A549 (cell line): ENCODE data around the gene CALR3. TPM values are rescaled to one million over a fixed set of nuclear protein-coding genes. Genes with fewer than 3 reads are reported as not detected.

ENCODE experiments used
- ATAC-seq, 2 experiments: fragments of 200-7000 bp in 1 of 2; fragments of >200 bp in 1 of 2; cut with Nextera tagmentation in 1 of 2; cut with Tn5 transposase in 1 of 2; 3 replicates each; pipeline versions ENCODE4 v1.8.0 to v1.9.1; 2018 to 2020; ENCODE audit warnings: mild to moderate bottlenecking in 1 of 2, moderate library complexity in 1 of 2
- CTCF ChIA-PET: fragments of 300-600 bp; sonication (Branson Sonifier 250); formaldehyde crosslinking; extraction: SDS; loops from one replicate; lab custom pipeline; 2021; ENCODE audit warnings: antibody characterized with exemption, inconsistent platforms; lab: Yijun Ruan, JAX
- POLR2A ChIA-PET: fragments of 350-600 bp; formaldehyde crosslinking; extraction: SDS; loops from one replicate; lab custom pipeline; 2021; ENCODE audit warnings: antibody characterized with exemption, inconsistent platforms; lab: Yijun Ruan, JAX
- DNase-seq, 2 experiments: peaks; one replicate each; pipeline versions ENCODE4 v3.0.0 to v3.0.0-alpha.2; 2011 to 2016; ENCODE audit warnings: low read depth in 1 of 2, low spot score in 1 of 2
- FAIRE-seq: peaks from 2 replicates; lab custom pipeline; 2011; peaks lifted over from hg19 to GRCh38; lab: Jason Lieb, UNC
- H3K27ac ChIP-seq, 2 experiments: fragments of >200 bp; sonication (Bioruptor Twin); formaldehyde crosslinking; 3 replicates each; pipeline ENCODE4 v1.5.1; 2016 to 2017
- H3K4me1 ChIP-seq: fragments of >200 bp; sonication (Bioruptor Twin); formaldehyde crosslinking; 3 replicates; pipeline ENCODE4 v1.6.1; 2016
- H3K4me2 ChIP-seq: fragments of >200 bp; sonication (Bioruptor Twin); formaldehyde crosslinking; 3 replicates; pipeline ENCODE4 v1.6.1; 2016
- H3K4me3 ChIP-seq: fragments of >200 bp; sonication (Bioruptor Twin); formaldehyde crosslinking; 3 replicates; pipeline ENCODE4 v1.5.1; 2016
- H3K9me3 ChIP-seq: fragments of >200 bp; sonication (Bioruptor Twin); formaldehyde crosslinking; 3 replicates; pipeline ENCODE4 v1.6.1; 2016
- BCL3 ChIP-seq: fragments of >200 bp; sonication (Bioruptor Twin); formaldehyde crosslinking; IDR thresholded peaks from 3 replicates; pipeline ENCODE4 v1.6.1; 2016
- CTCF ChIP-seq: fragments of >200 bp; sonication (Bioruptor Twin); formaldehyde crosslinking; IDR thresholded peaks from 3 replicates; pipeline ENCODE4 v1.5.1; 2016
- EHF ChIP-seq: fragments of 250-450 bp; sonication (Bioruptor Pico); IDR thresholded peaks from 2 replicates; pipeline ENCODE4 v1.5.0; 2020; ENCODE audit warnings: mild to moderate bottlenecking
- EP300 ChIP-seq, 2 experiments: fragments of >200 bp; sonication (Bioruptor Twin); formaldehyde crosslinking; IDR thresholded peaks; 2 replicates in 1 of 2; 3 replicates in 1 of 2; pipeline ENCODE4 v1.6.1; 2016 to 2017
- FOSB ChIP-seq: fragments of 250-450 bp; sonication (Bioruptor Pico); IDR thresholded peaks from 2 replicates; pipeline ENCODE4 v1.5.0; 2020; ENCODE audit warnings: mild to moderate bottlenecking, moderate library complexity
- GATA3 ChIP-seq: IDR thresholded peaks from 2 replicates; pipeline ENCODE4 v1.6.1; 2012; ENCODE audit warnings: borderline replicate concordance
- HES2 ChIP-seq: fragments of >200 bp; sonication (Bioruptor Twin); formaldehyde crosslinking; IDR thresholded peaks from 2 replicates; pipeline ENCODE4 v1.6.1; 2016
- HMGXB4 ChIP-seq: fragments of 250-450 bp; sonication (Bioruptor Pico); IDR thresholded peaks from 2 replicates; pipeline ENCODE4 v1.5.0; 2021; ENCODE audit warnings: mild to moderate bottlenecking, moderate library complexity, borderline replicate concordance
- HOXB13 ChIP-seq: fragments of 250-450 bp; sonication (Bioruptor Pico); IDR thresholded peaks from 2 replicates; pipeline ENCODE4 v1.5.0; 2020; ENCODE audit warnings: low read depth, mild to moderate bottlenecking, moderate library complexity
- JUN ChIP-seq, 2 experiments: fragments of >200 bp; sonication (Bioruptor Twin); formaldehyde crosslinking; IDR thresholded peaks; 2 replicates in 1 of 2; 3 replicates in 1 of 2; pipeline ENCODE4 v1.6.1; 2016 to 2017
- MAFK ChIP-seq: fragments of 450-650 bp; IDR thresholded peaks from 2 replicates; pipeline ENCODE4 v1.6.1; 2014; ENCODE audit not compliant: partially characterized antibody
- MAZ ChIP-seq: fragments of 150-350 bp; IDR thresholded peaks from 2 replicates; pipeline ENCODE4 v1.6.1; 2014; ENCODE audit warnings: antibody characterized with exemption, low read depth, low read length, borderline replicate concordance
- NFE2L2 ChIP-seq: fragments of 150-350 bp; conservative IDR thresholded peaks from 2 replicates; pipeline ENCODE4 v1.6.1; 2014; ENCODE audit warnings: low read length
- PBX3 ChIP-seq: IDR thresholded peaks from 2 replicates; pipeline ENCODE4 v1.6.1; 2012
- RAD21 ChIP-seq, 2 experiments: fragments of >200 bp in 1 of 2; sonication (Bioruptor Twin) in 1 of 2; formaldehyde crosslinking in 1 of 2; IDR thresholded peaks in 1 of 2; conservative IDR thresholded peaks in 1 of 2; 2 replicates in 1 of 2; 3 replicates in 1 of 2; pipeline ENCODE4 v1.6.1; 2012 to 2018; ENCODE audit warnings: inconsistent platforms in 1 of 2
- RFX5 ChIP-seq: fragments of 450-650 bp; IDR thresholded peaks from 2 replicates; pipeline ENCODE4 v1.7.1; 2014; ENCODE audit warnings: antibody characterized with exemption, mild to moderate bottlenecking, moderate library complexity
- USF2 ChIP-seq: fragments of 450-650 bp; IDR thresholded peaks from 2 replicates; pipeline ENCODE4 v1.6.1; 2014; ENCODE audit warnings: antibody characterized with exemption
- ZFP36 ChIP-seq: fragments of 450-650 bp; IDR thresholded peaks from 2 replicates; pipeline ENCODE4 v1.6.1; 2014; ENCODE audit warnings: borderline replicate concordance; ENCODE audit not compliant: partially characterized antibody
- whole genome bisulfite sequencing: methylation state at CpG from one replicate; pipeline ENCODE4 v1.1.6; 2017; ENCODE audit errors: missing lambda C conversion rate; 5-methylcytosine and 5-hydroxymethylcytosine counted together
- polyA plus RNA-seq, 4 experiments: library from polyadenylated mRNA; depleted of rRNA in 3 of 4; stranded (reverse); fragments of >200 nt; fragmentation: RNase III in 1 of 4; extraction: RNeasy Plus Mini Kit Qiagen cat#74134 plus additional on column Dnase treatment in 1 of 4; gene quantifications; 2 replicates in 3 of 4; 3 replicates in 1 of 4; pipeline ENCODE4 v1.2.3, GENCODE V29; 2011 to 2017

The CALR3 gene
- polyA plus RNA-seq, 2 of the 4 experiments (the other 2 are of a cell fraction) = 0.10 TPM; not detected in 1

GRCh38 chr19:16518483-16519229 is 22.7 kb upstream of the CALR3 start:
- CTCF ChIA-PET = interaction anchor here (2.2 kb wide), 1 partner anchor 9 kb away, joined by 13 read pairs; no protein-coding TSS in a partner anchor
- FAIRE-seq (no peak), ATAC-seq (0 out of 6 replicates have a peak, but pooled peaks of 1 of the 2 experiments have one; percentile 12)
- 94% methylated on average over 32 of the region's 33 CpGs for WGBS
- Histone ChIP-seq H3K27ac (no peak overlapping the region), H3K4me3 (no peak overlapping the region)
- POLR2A ChIA-PET = no interaction called here
- no peak for TF ChIP-seq FOSB
- no peak for TF ChIP-seq ZFP36
- TF ChIP-seq HES2 = no peak
- TF ChIP-seq PBX3 = no peak
- no peak for TF ChIP-seq USF2
- TF ChIP-seq, all 56 proteins: peak for 0
- Histone ChIP-seq H3K4me1 (no peaks in the 10 kb centered on the region), H3K4me2 (no peak overlapping the region), H3K9me3 (no peaks in the 10 kb centered on the region)
- no peak for DNase-seq

- no peak overlapping the region for H3K4me3 ChIP-seq
- WGBS = 83% methylated on average over 12 of the region's 14 CpGs
- ATAC-seq (no peak), FAIRE-seq (no peak), DNase-seq (no peak)
- no peak for TF ChIP-seq MAFK
- no peak for TF ChIP-seq EP300 (IDR thresholded peaks at IDR 0.05)
- TF ChIP-seq GATA3 = no peak
- TF ChIP-seq CTCF = no peak
- TF ChIP-seq EHF (CRISPR knock-in tag) = no peak
- TF ChIP-seq BCL3 = no peak
- no peak for TF ChIP-seq NFE2L2
- no peak for TF ChIP-seq RAD21 (conservative IDR thresholded peaks at IDR 0.05 in 1 of 2, IDR thresholded peaks at IDR 0.05 in 1 of 2)
- POLR2A ChIA-PET = no interaction called here
- no peak overlapping the region for H3K27ac ChIP-seq
- H3K4me2 ChIP-seq = no peak overlapping the region
- H3K4me1 ChIP-seq = no peaks in the 10 kb centered on the region
- CTCF ChIA-PET = interaction anchor here (0.6 to 2.2 kb wide), 4 partner anchors 9 to 87 kb away, joined by 3 to 13 read pairs (median 4); no protein-coding TSS in a partner anchor
- H3K9me3 ChIP-seq = no peaks in the 10 kb centered on the region
Measured at GRCh38 chr19:16518061-16518460, 22.1 kb upstream of the CALR3 start.

GRCh38 chr19:16516923-16517610 is 21.1 kb upstream of the CALR3 start:
- H3K9me3 ChIP-seq = no peaks in the 10 kb centered on the region
- FAIRE-seq = no peak
- TF ChIP-seq CTCF = no peak
- TF ChIP-seq HMGXB4 (CRISPR knock-in tag) = no peak
- TF ChIP-seq NFE2L2 = no peak
- no peak for TF ChIP-seq RFX5
- no peak for TF ChIP-seq ZFP36
- no peak for TF ChIP-seq EP300 (IDR thresholded peaks at IDR 0.05)
- no peak for TF ChIP-seq HOXB13 (CRISPR knock-in tag)
- no peak for TF ChIP-seq MAZ
- TF ChIP-seq JUN (IDR thresholded peaks at IDR 0.05) = no peak
- TF ChIP-seq, all 56 proteins: peak for 0
- Histone ChIP-seq H3K4me2 (no peak overlapping the region), H3K4me1 (no peaks in the 10 kb centered on the region), H3K27ac (no peak overlapping the region), H3K4me3 (no peak overlapping the region)
- POLR2A ChIA-PET = interaction anchor here (0.7 kb wide), 1 partner anchor 423 kb away, joined by 3 read pairs; no protein-coding TSS in a partner anchor
- no peak for DNase-seq
- peak; percentile 5 to 12; a peak in 4 of 6 replicates for ATAC-seq
- WGBS = 96% methylated on average over 11 of the region's 14 CpGs
- CTCF ChIA-PET = interaction anchor here (0.5 to 2.2 kb wide), 6 partner anchors 8 to 119 kb away, joined by 3 to 13 read pairs (median 4); no protein-coding TSS in a partner anchor
